Measurements from ENCODE around the gene RRM2. TPM values are rescaled to one million over a fixed set of nuclear protein-coding genes. Genes with fewer than 3 reads are reported as not detected.

The RRM2 gene
- polyA plus RNA-seq, 2 of the 4 experiments (the other 2 are of a cell fraction): 84.4 to 111 TPM

- H3K4me3 ChIP-seq: no peak overlapping the region
- TF ChIP-seq CBX8 (IDR thresholded peaks at IDR 0.05): no peak
- TF ChIP-seq MAFK (IDR thresholded peaks at IDR 0.05; ENCODE audit: partially characterized antibody): no peak
- no peak for TF ChIP-seq BCL3 (IDR thresholded peaks at IDR 0.05)
- no peak for TF ChIP-seq FOSL2 (IDR thresholded peaks at IDR 0.05)
- no peak for TF ChIP-seq FOSL2 (CRISPR knock-in tag; IDR thresholded peaks at IDR 0.05)
- no peak for TF ChIP-seq NR3C1 (IDR thresholded peaks at IDR 0.05)
- no peak for TF ChIP-seq RFX5 (IDR thresholded peaks at IDR 0.05)
- TF ChIP-seq JUN (IDR thresholded peaks at IDR 0.05): no peak
- no peak for TF ChIP-seq USF2 (IDR thresholded peaks at IDR 0.05)
- TF ChIP-seq ELK1 (IDR thresholded peaks at IDR 0.05; ENCODE audit: low read depth, low read length): no peak
- no peak for TF ChIP-seq JUNB (IDR thresholded peaks at IDR 0.05)
- TF ChIP-seq MYC (IDR thresholded peaks at IDR 0.05; ENCODE audit: borderline replicate concordance, low read length): no peak
- no peak for TF ChIP-seq TP53 (CRISPR knock-in tag; IDR thresholded peaks at IDR 0.05)
- no peak for TF ChIP-seq HES2 (IDR thresholded peaks at IDR 0.05)
- H3K9me3 ChIP-seq: no peaks in the 10 kb centered on the region
- no peak overlapping the region for H3K27ac ChIP-seq
- no peak overlapping the region for H3K4me2 ChIP-seq
- DNase-seq (ENCODE audit: low read depth in 1 of 2, low spot score in 1 of 2) (no peak), FAIRE-seq (no peak), ATAC-seq (peak in 1 of 2 experiments; percentile 5; a peak in 2 of 6 replicates)
- CTCF ChIA-PET: interaction anchor here (0.6 to 19.0 kb wide), 43 partner anchors 10 to 571 kb away, joined by 3 to 612 read pairs (median 4); partner anchors contain the start of genes CYS1, ODC1, RRM2 and TAF1B
- POLR2A ChIA-PET: interaction anchor here (1.1 to 1.2 kb wide), 2 partner anchors 17 to 24 kb away, joined by 3 to 4 read pairs; partner anchors contain the start of gene CYS1
- WGBS (ENCODE audit: missing lambda C conversion rate): 91% methylated on average over 10 of the region's 10 CpGs
- peaks cover 5% of the 10 kb centered on the region for H3K4me1 ChIP-seq
These were observed 25.9 kb upstream of the RRM2 start for GRCh38 chr2:10096641-10097040.

- DNase-seq (ENCODE audit: low read depth in 1 of 2, low spot score in 1 of 2): peak; percentile 70 to 97
- Histone ChIP-seq H3K9me3 (no peaks in the 10 kb centered on the region), H3K27ac (no peak overlapping the region), H3K4me1 (peaks cover 5% of the 10 kb centered on the region), H3K4me3 (no peak overlapping the region), H3K4me2 (peak overlapping the region; percentile 25)
- TF ChIP-seq MAX (IDR thresholded peaks at IDR 0.05) (no peak), CBX8 (IDR thresholded peaks at IDR 0.05) (no peak), ESRRA (IDR thresholded peaks at IDR 0.05; ENCODE audit: borderline replicate concordance, low read length) (no peak), RAD21 (conservative IDR thresholded peaks at IDR 0.05 in 1 of 2, IDR thresholded peaks at IDR 0.05 in 1 of 2) (peak; percentile 81 to 86), MYC (IDR thresholded peaks at IDR 0.05; ENCODE audit: borderline replicate concordance, low read length) (no peak), SMC3 (IDR thresholded peaks at IDR 0.05) (peak; percentile 55), KDM5A (IDR thresholded peaks at IDR 0.05) (no peak), SREBF2 (IDR thresholded peaks at IDR 0.05) (no peak), CTCF (IDR thresholded peaks at IDR 0.05) (peak; percentile 88), USF2 (IDR thresholded peaks at IDR 0.05) (no peak), GATA3 (IDR thresholded peaks at IDR 0.05; ENCODE audit: borderline replicate concordance) (no peak)
- 29% methylated on average over 16 of the region's 16 CpGs for WGBS (ENCODE audit: missing lambda C conversion rate)
- peak; percentile 97 to 99 for ATAC-seq
- FAIRE-seq: no peak
- CTCF ChIA-PET: interaction anchor here (0.6 to 19.0 kb wide), 42 partner anchors 9 to 936 kb away, joined by 3 to 612 read pairs (median 4); partner anchors contain the start of genes CYS1, ODC1, RRM2 and TAF1B
- POLR2A ChIA-PET: interaction anchor here (1.1 to 1.4 kb wide), 3 partner anchors 18 to 25 kb away, joined by 3 to 4 read pairs (median 3); partner anchors contain the start of gene CYS1
These were observed 25.0 kb upstream of the RRM2 start for GRCh38 chr2:10097352-10098148.

All from A549 (cell line).